Mesendoderm (in vitro differentiated cells): ENCODE measurements around the gene GDAP2. TPM values are rescaled to one million over a fixed set of nuclear protein-coding genes. Genes with fewer than 3 reads are reported as not detected.

Experiments used
- DNase-seq: peaks from one replicate; pipeline ENCODE4 v3.0.0; 2013
- H2AK5ac ChIP-seq: 2 replicates; pipeline ENCODE4 v1.6.1; 2013; ENCODE audit warnings: low read length, inconsistent platforms
- H2BK120ac ChIP-seq: 2 replicates; pipeline ENCODE4 v1.6.1; 2013; ENCODE audit warnings: low read depth, mild to moderate bottlenecking, low read length, moderate library complexity, mixed read lengths
- H2BK15ac ChIP-seq: replicated peaks from 2 replicates; pipeline ENCODE4 v1.6.1; 2013; ENCODE audit warnings: low read depth, mild to moderate bottlenecking, moderate library complexity
- H2BK5ac ChIP-seq: 2 replicates; pipeline ENCODE4 v1.6.1; 2013; ENCODE audit warnings: low read length, inconsistent platforms
- H3K18ac ChIP-seq: 2 replicates; pipeline ENCODE4 v1.6.1; 2013; ENCODE audit warnings: mild to moderate bottlenecking, low read length, mixed read lengths
- H3K23ac ChIP-seq: one replicate; pipeline ENCODE4 v1.6.1; 2013; ENCODE audit warnings: low read length
- H3K27ac ChIP-seq: 2 replicates; pipeline ENCODE4 v1.5.1; 2013; ENCODE audit warnings: low read depth, mild to moderate bottlenecking, inconsistent platforms, low read length, moderate library complexity
- H3K27me3 ChIP-seq: 2 replicates; pipeline ENCODE4 v1.6.1; 2013; ENCODE audit warnings: low read length, control low read depth, mild to moderate bottlenecking, inconsistent platforms; ENCODE audit not compliant: insufficient read depth, poor library complexity
- H3K36me3 ChIP-seq: 2 replicates; pipeline ENCODE4 v1.6.1; 2013; ENCODE audit warnings: low read length, inconsistent platforms; ENCODE audit not compliant: control insufficient read depth, insufficient read depth
- H3K4ac ChIP-seq: one replicate; pipeline ENCODE4 v1.6.1; 2013; ENCODE audit warnings: low read depth, mild to moderate bottlenecking, low read length, moderate library complexity
- H3K4me1 ChIP-seq: 2 replicates; pipeline ENCODE4 v1.6.1; 2013; ENCODE audit warnings: low read depth, low read length, inconsistent platforms; ENCODE audit not compliant: control insufficient read depth
- H3K4me2 ChIP-seq: 2 replicates; pipeline ENCODE4 v1.6.1; 2013; ENCODE audit warnings: low read length
- H3K4me3 ChIP-seq: 2 replicates; pipeline ENCODE4 v1.5.1; 2013; ENCODE audit warnings: mild to moderate bottlenecking, low read length
- H3K56ac ChIP-seq: one replicate; pipeline ENCODE4 v1.6.1; 2013; ENCODE audit warnings: low read length
- H3K79me1 ChIP-seq: 2 replicates; pipeline ENCODE4 v1.6.1; 2013; ENCODE audit warnings: low read length, inconsistent platforms
- H3K79me2 ChIP-seq: 2 replicates; pipeline ENCODE4 v1.6.1; 2013; ENCODE audit warnings: mild to moderate bottlenecking, low read length; ENCODE audit not compliant: control insufficient read depth, insufficient read depth
- H3K9ac ChIP-seq: 2 replicates; pipeline ENCODE4 v1.6.1; 2013; ENCODE audit warnings: low read length, inconsistent platforms
- H4K5ac ChIP-seq: one replicate; pipeline ENCODE4 v1.6.1; 2013; ENCODE audit warnings: low read length
- H4K8ac ChIP-seq: one replicate; pipeline ENCODE4 v1.6.1; 2013; ENCODE audit warnings: low read depth, mild to moderate bottlenecking, control low read depth, low read length, moderate library complexity
- WGBS: extraction: QIAGEN DNeasy Blood & Tissue Kit; methylation state at CpG from one replicate; pipeline ENCODE4 v1.1.7; 2013; ENCODE audit warnings: low lambda C conversion rate, missing lambda C conversion rate; ENCODE audit not compliant: insufficient coverage; ENCODE audit errors: extremely low coverage; 5-methylcytosine and 5-hydroxymethylcytosine counted together
- polyA plus RNA-seq, 2 experiments: library from polyadenylated mRNA; stranded (reverse); fragments of 200-250 nt; gene quantifications; one replicate each; pipeline ENCODE4 v1.2.3, GENCODE V29; 2013

Gene GDAP2, protein sequence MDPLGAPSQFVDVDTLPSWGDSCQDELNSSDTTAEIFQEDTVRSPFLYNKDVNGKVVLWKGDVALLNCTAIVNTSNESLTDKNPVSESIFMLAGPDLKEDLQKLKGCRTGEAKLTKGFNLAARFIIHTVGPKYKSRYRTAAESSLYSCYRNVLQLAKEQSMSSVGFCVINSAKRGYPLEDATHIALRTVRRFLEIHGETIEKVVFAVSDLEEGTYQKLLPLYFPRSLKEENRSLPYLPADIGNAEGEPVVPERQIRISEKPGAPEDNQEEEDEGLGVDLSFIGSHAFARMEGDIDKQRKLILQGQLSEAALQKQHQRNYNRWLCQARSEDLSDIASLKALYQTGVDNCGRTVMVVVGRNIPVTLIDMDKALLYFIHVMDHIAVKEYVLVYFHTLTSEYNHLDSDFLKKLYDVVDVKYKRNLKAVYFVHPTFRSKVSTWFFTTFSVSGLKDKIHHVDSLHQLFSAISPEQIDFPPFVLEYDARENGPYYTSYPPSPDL
- 8.8 TPM for polyA plus RNA-seq (2013, experiment 1 of 2)
- 8.8 TPM for polyA plus RNA-seq (2013, experiment 2 of 2)

- Histone ChIP-seq H3K4me2 (peak within 1 kb of the TSS; percentile 84), H4K8ac (no peak within 1 kb of the TSS), H3K4me3 (peak within 1 kb of the TSS; percentile 99), H3K79me2 (peaks cover 35% of the 10 kb centered on the region), H3K9ac (peak within 1 kb of the TSS; percentile 94), H3K4ac (peak within 1 kb of the TSS; percentile 39), H2BK120ac (no peak within 1 kb of the TSS), H2BK15ac (no peak within 1 kb of the TSS), H4K5ac (no peak within 1 kb of the TSS), H3K23ac (peak within 1 kb of the TSS; percentile 49), H2BK5ac (peak within 1 kb of the TSS; percentile 6), H3K56ac (peak within 1 kb of the TSS; percentile 98), H3K36me3 (no peaks in the 10 kb centered on the region), H2AK5ac (no peak within 1 kb of the TSS), H3K4me1 (peaks cover 2% of the 10 kb centered on the region), H3K27me3 (no peaks in the 10 kb centered on the region), H3K27ac (no peak within 1 kb of the TSS), H3K18ac (peak within 1 kb of the TSS; percentile 18), H3K79me1 (peaks cover 9% of the 10 kb centered on the region)
- no CpG with 5 or more reads among the region's 64 CpGs for WGBS
- DNase-seq, result peak; percentile 99
These were observed at the start of gene GDAP2, which contains the start of gene WDR3 for GRCh38 chr1:117929343-117930172. GDAP2 (minus strand) TSS chr1:117929621; CDS start chr1:117920357, 9,264 bp downstream. WDR3 (plus strand) TSS chr1:117929739; CDS start chr1:117933320, 3,581 bp downstream.

DNA sequence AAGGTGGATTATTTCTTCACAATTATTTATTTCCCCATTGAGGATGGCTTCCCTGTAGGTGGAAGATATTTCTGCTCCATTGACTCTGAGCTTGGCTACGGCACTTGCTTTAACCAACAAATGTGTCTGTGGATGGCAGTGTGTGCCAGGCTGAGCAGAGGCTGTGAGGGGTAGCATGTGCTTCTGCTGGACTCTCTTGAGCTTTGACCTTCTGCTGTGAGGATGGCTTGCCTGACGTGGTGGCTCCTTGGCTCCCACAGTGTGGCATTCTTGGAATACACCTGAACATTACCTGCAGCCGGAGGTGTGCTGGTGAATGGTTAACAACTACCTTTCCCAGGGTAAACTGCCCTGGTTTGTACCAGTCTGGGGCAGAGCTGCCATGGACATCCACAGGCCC lies 47.0 kb upstream of the GDAP2 start:
- Histone ChIP-seq H2BK120ac (no peak overlapping the region), H2BK15ac (no peak overlapping the region), H4K8ac (no peak overlapping the region), H3K18ac (no peak overlapping the region), H4K5ac (no peak overlapping the region), H3K23ac (no peak overlapping the region), H3K4ac (no peak overlapping the region), H3K27me3 (no peaks in the 10 kb centered on the region), H3K27ac (no peak overlapping the region), H2AK5ac (no peak overlapping the region), H2BK5ac (no peak overlapping the region), H3K4me1 (no peaks in the 10 kb centered on the region), H3K79me2 (no peaks in the 10 kb centered on the region), H3K4me3 (no peak overlapping the region), H3K36me3 (no peaks in the 10 kb centered on the region), H3K56ac (no peak overlapping the region), H3K4me2 (no peak overlapping the region), H3K9ac (no peak overlapping the region), H3K79me1 (no peaks in the 10 kb centered on the region)
- DNase-seq, result no peak
- WGBS, result no CpG with 5 or more reads among the region's 3 CpGs

DNA sequence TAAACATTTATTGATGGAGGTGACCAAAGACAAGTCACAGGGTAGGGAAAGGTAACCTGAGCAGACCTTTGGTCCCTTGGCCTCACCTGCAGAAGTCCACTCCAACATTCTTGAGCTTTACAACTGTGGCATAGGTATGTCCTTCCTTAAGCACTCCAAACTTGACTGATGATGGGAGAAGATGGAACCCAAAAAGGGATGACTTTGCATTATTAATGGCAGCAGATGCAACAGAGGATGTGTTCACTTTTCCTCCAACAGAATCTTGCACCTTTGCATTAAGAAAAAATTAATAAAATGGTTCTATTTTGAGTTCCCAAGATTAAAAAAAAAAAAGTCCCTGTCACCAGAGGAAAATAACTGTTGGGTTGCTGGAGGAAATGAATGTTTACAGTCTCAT lies 42.4 kb upstream of the GDAP2 start:
- Histone ChIP-seq H4K8ac (no peak overlapping the region), H3K9ac (no peak overlapping the region), H3K27me3 (no peaks in the 10 kb centered on the region), H2AK5ac (no peak overlapping the region), H3K79me1 (no peaks in the 10 kb centered on the region), H3K4me3 (no peak overlapping the region), H3K18ac (no peak overlapping the region), H3K79me2 (no peaks in the 10 kb centered on the region), H4K5ac (no peak overlapping the region), H3K27ac (no peak overlapping the region), H3K56ac (no peak overlapping the region), H3K4me2 (no peak overlapping the region), H3K4ac (no peak overlapping the region), H3K4me1 (no peaks in the 10 kb centered on the region), H2BK15ac (no peak overlapping the region), H2BK120ac (no peak overlapping the region), H3K36me3 (no peaks in the 10 kb centered on the region), H2BK5ac (no peak overlapping the region), H3K23ac (no peak overlapping the region)
- DNase-seq, result no peak

DNA sequence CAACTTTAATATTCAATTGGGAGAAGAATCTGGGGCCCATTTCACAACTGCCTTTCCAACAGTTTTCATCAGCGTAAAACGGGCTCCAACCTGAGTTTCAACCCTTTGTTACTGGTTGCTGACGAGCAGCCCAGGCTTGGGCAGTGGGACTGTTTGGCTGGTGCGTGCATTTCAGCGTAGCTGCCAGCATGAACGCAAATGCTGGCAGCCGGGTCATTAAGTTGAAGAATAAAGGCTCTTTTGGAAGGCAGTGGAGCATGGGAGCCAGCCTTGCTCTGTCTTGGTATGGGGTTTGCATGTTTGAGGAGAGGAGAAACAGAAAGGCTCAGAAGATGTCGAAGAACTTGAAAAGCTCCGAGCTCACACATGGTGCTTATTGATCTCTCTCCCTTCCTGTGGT lies 40.8 kb upstream of the GDAP2 start:
- DNase-seq, result no peak
- no peak overlapping the region for H3K27ac ChIP-seq
- H3K4me1 ChIP-seq, result no peaks in the 10 kb centered on the region
- H3K36me3 ChIP-seq, result no peaks in the 10 kb centered on the region
- no CpG with 5 or more reads among the region's 9 CpGs for WGBS
- H3K79me2 ChIP-seq, result no peaks in the 10 kb centered on the region
- H4K5ac ChIP-seq, result no peak overlapping the region
- H3K4ac ChIP-seq, result no peak overlapping the region
- no peak overlapping the region for H2AK5ac ChIP-seq
- no peak overlapping the region for H2BK120ac ChIP-seq
- no peaks in the 10 kb centered on the region for H3K27me3 ChIP-seq
- H3K56ac ChIP-seq, result no peak overlapping the region
- no peaks in the 10 kb centered on the region for H3K79me1 ChIP-seq
- no peak overlapping the region for H3K23ac ChIP-seq
- no peak overlapping the region for H3K4me3 ChIP-seq
- no peak overlapping the region for H3K18ac ChIP-seq
- H4K8ac ChIP-seq, result no peak overlapping the region
- no peak overlapping the region for H2BK5ac ChIP-seq
- H3K9ac ChIP-seq, result no peak overlapping the region
- no peak overlapping the region for H2BK15ac ChIP-seq
- H3K4me2 ChIP-seq, result no peak overlapping the region

- no CpG with 5 or more reads among the region's 1 CpG for WGBS
- H3K27ac ChIP-seq, result no peak overlapping the region
These were observed 38.5 kb upstream of the GDAP2 start for GRCh38 chr1:117967881-117968280.

More at GRCh38 chr1:117967881-117968280, 38.5 kb upstream of the GDAP2 start:
- no peaks in the 10 kb centered on the region for H3K4me1 ChIP-seq
- no peak overlapping the region for H3K4me2 ChIP-seq
- no peak overlapping the region for H3K4me3 ChIP-seq
- H3K4ac ChIP-seq, result no peak overlapping the region
- H4K8ac ChIP-seq, result no peak overlapping the region
- no peaks in the 10 kb centered on the region for H3K36me3 ChIP-seq
- H3K79me1 ChIP-seq, result no peaks in the 10 kb centered on the region
- H3K27me3 ChIP-seq, result no peaks in the 10 kb centered on the region
- DNase-seq, result no peak
- H3K9ac ChIP-seq, result no peak overlapping the region
- H4K5ac ChIP-seq, result no peak overlapping the region
- no peak overlapping the region for H2BK15ac ChIP-seq
- no peak overlapping the region for H2BK120ac ChIP-seq
- no peak overlapping the region for H3K18ac ChIP-seq
- no peak overlapping the region for H3K56ac ChIP-seq
- H2AK5ac ChIP-seq, result no peak overlapping the region
- H3K23ac ChIP-seq, result no peak overlapping the region
- H3K79me2 ChIP-seq, result no peaks in the 10 kb centered on the region
- H2BK5ac ChIP-seq, result no peak overlapping the region
